Measurements from ENCODE around the gene TNFRSF21.

DNA sequence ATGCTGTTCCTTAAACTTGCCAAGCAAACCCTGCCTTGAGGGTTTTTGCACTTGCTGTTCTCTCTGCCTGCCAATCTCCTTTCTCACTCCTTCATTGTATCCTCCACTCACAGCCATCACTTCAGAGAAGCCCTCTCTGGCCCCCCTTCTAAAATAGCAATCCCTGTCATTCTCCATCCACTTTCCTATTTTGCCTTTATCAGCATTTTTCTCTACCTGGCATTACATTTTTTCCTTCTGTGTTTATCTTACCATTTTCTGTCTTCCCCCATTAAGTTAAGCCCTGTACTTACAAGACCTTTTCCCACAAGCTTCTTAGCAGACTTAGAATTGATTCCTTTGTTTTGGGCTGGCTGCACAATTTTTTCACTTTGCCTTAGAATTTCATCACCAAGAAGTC is 26.6 kb upstream of the TNFRSF21 start:
- no peak for TF ChIP-seq CTCF (IDR thresholded peaks at IDR 0.05)
- no peak for TF ChIP-seq POLR2A (IDR thresholded peaks at IDR 0.05)
- TF ChIP-seq POLR2AphosphoS5 (IDR thresholded peaks at IDR 0.05): no peak
